DND-41 (cell line): ENCODE results near the gene RTN4IP1.

Experiments used
- EZH2 ChIP-seq: IDR thresholded peaks from 3 replicates; pipeline ENCODE4 v1.6.1; 2012; ENCODE audit warnings: borderline replicate concordance, low read depth, mild to moderate bottlenecking, moderate library complexity, low read length, inconsistent platforms; ENCODE audit not compliant: severe bottlenecking
- TF ChIP-seq, protein P1 (sequence below): IDR thresholded peaks from 2 replicates; pipeline ENCODE4 v1.5.1; 2012; ENCODE audit warnings: borderline replicate concordance, low read length, moderate library complexity, mild to moderate bottlenecking; ENCODE audit not compliant: poor library complexity, severe bottlenecking; ENCODE audit errors: extremely low read depth

DNA sequence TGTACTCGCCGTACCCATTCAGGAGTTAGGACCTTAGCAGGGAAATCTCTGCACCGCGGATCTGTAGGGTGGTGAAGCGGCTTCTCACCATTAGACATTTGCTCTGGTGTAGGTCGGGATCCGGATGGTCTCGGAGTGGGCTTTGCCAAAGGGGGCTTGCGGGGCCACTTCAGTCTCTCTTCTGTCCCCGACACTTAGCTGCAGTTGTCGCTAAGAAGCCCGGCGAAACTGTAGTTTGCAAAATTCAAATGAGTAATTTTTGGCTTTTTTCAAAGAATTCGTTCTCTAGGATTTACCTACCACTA, 513 bp upstream of the RTN4IP1 start:
- TF ChIP-seq, protein P1, sequence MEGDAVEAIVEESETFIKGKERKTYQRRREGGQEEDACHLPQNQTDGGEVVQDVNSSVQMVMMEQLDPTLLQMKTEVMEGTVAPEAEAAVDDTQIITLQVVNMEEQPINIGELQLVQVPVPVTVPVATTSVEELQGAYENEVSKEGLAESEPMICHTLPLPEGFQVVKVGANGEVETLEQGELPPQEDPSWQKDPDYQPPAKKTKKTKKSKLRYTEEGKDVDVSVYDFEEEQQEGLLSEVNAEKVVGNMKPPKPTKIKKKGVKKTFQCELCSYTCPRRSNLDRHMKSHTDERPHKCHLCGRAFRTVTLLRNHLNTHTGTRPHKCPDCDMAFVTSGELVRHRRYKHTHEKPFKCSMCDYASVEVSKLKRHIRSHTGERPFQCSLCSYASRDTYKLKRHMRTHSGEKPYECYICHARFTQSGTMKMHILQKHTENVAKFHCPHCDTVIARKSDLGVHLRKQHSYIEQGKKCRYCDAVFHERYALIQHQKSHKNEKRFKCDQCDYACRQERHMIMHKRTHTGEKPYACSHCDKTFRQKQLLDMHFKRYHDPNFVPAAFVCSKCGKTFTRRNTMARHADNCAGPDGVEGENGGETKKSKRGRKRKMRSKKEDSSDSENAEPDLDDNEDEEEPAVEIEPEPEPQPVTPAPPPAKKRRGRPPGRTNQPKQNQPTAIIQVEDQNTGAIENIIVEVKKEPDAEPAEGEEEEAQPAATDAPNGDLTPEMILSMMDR, result no peak
- no peak for TF ChIP-seq EZH2
